Choroid plexus epithelial cell (primary cell): Measurements from ENCODE around the gene ACOX3.
A peak's percentile ranks its signal among the peaks of the same experiment; 100 is the strongest.
"Not testable (repeated sequence)": the region's sequence is repeated elsewhere in the genome, so short reads cannot be mapped to it uniquely, and the experiment has no call there.

Source experiments
- DNase-seq: peaks from one replicate; pipeline ENCODE4 v3.0.0-alpha.2; 2010; ENCODE audit warnings: low read depth
- H3K4me3 ChIP-seq: 2 replicates; pipeline ENCODE4 v1.5.1; 2011; ENCODE audit warnings: low read depth, mild to moderate bottlenecking, control low read depth, low read length, moderate library complexity
- CTCF ChIP-seq: conservative IDR thresholded peaks from 2 replicates; pipeline ENCODE4 v1.5.1; 2011; ENCODE audit warnings: low read depth, mild to moderate bottlenecking, control low read depth, inconsistent platforms, low read length, moderate library complexity

The ACOX3 gene

GRCh38 chr4:8388528-8388870, 52.0 kb downstream of the ACOX3 start:
- DNase-seq: no peak
- H3K4me3 ChIP-seq: no peak overlapping the region
- TF ChIP-seq CTCF: no peak

GRCh38 chr4:8387615-8388527, 52.7 kb downstream of the ACOX3 start:
- H3K4me3 ChIP-seq: no peak overlapping the region
- TF ChIP-seq CTCF: no peak
- peak; percentile 70 for DNase-seq

GRCh38 chr4:8387194-8387593, 53.3 kb downstream of the ACOX3 start:
- no peak for TF ChIP-seq CTCF
- DNase-seq: no peak
- no peak overlapping the region for H3K4me3 ChIP-seq

- no peak overlapping the region for H3K4me3 ChIP-seq
- no peak for DNase-seq
- TF ChIP-seq CTCF: no peak
Observed at GRCh38 chr4:8386731-8387130, 53.8 kb downstream of the ACOX3 start.

GRCh38 chr4:8386131-8386530, 54.4 kb downstream of the ACOX3 start:
- not testable (repeated sequence) for H3K4me3 ChIP-seq, DNase-seq

- DNase-seq: no peak
- TF ChIP-seq CTCF: no peak
- no peak overlapping the region for H3K4me3 ChIP-seq
Observed at GRCh38 chr4:8385611-8386010, 54.9 kb downstream of the ACOX3 start.

- no peak for DNase-seq
- TF ChIP-seq CTCF: no peak
- no peak overlapping the region for H3K4me3 ChIP-seq
Observed at GRCh38 chr4:8385106-8385505, 55.4 kb downstream of the ACOX3 start.
